GM20431 (cell line): ENCODE measurements around the gene PHACTR3.

Experiments used
- in situ Hi-C: fragments of 300-500 bp; cut with MseI, MboI; formaldehyde crosslinking; loops from one replicate; pipeline ENCODE4 v1.15.0; 2020; ENCODE audit warnings: low sequenced_read_pairs; ENCODE audit not compliant: unreplicated experiment

Gene PHACTR3

GRCh38 chr20:59665656-59666555 lies 61.6 kb downstream of the PHACTR3 start:
- in situ Hi-C loops, result no loop called here

- in situ Hi-C loops, result no loop called here
Observed at GRCh38 chr20:59666586-59666985, 62.2 kb downstream of the PHACTR3 start.

- in situ Hi-C loops, result no loop called here
Observed at GRCh38 chr20:59667131-59667530, 62.8 kb downstream of the PHACTR3 start.

GRCh38 chr20:59667981-59668515 lies 63.7 kb downstream of the PHACTR3 start:
- in situ Hi-C loops, result no loop called here

GRCh38 chr20:59668926-59669850 lies 64.8 kb downstream of the PHACTR3 start:
- in situ Hi-C loops, result no loop called here

GRCh38 chr20:59670786-59671492 lies 66.6 kb downstream of the PHACTR3 start:
- in situ Hi-C loops, result no loop called here

- in situ Hi-C loops, result no loop called here
Observed at GRCh38 chr20:59671661-59672471, 67.5 kb downstream of the PHACTR3 start.

GRCh38 chr20:59672576-59672975 lies 68.2 kb downstream of the PHACTR3 start:
- in situ Hi-C loops, result no loop called here

GRCh38 chr20:59673288-59673997 lies 69.1 kb downstream of the PHACTR3 start:
- in situ Hi-C loops, result no loop called here

GRCh38 chr20:59673998-59674445 lies 69.7 kb downstream of the PHACTR3 start:
- in situ Hi-C loops, result no loop called here

GRCh38 chr20:59676126-59676850 lies 71.9 kb downstream of the PHACTR3 start:
- in situ Hi-C loops, result no loop called here

GRCh38 chr20:59676851-59677182 lies 72.5 kb downstream of the PHACTR3 start:
- in situ Hi-C loops, result no loop called here

GRCh38 chr20:59677586-59677985 lies 73.2 kb downstream of the PHACTR3 start:
- in situ Hi-C loops, result no loop called here

GRCh38 chr20:59678288-59678687 lies 73.9 kb downstream of the PHACTR3 start:
- in situ Hi-C loops, result no loop called here

GRCh38 chr20:59678951-59679350 lies 74.6 kb downstream of the PHACTR3 start:
- in situ Hi-C loops, result no loop called here

- in situ Hi-C loops, result no loop called here
Observed at GRCh38 chr20:59680148-59680650, 75.9 kb downstream of the PHACTR3 start.

GRCh38 chr20:59680852-59681251 lies 76.5 kb downstream of the PHACTR3 start:
- in situ Hi-C loops, result no loop called here

GRCh38 chr20:59682603-59683002 lies 78.3 kb downstream of the PHACTR3 start:
- in situ Hi-C loops, result no loop called here
